GM12878 (cell line): ENCODE data around the gene MIA.

Experiments used
- CREB1 ChIP-seq: IDR thresholded peaks from 2 replicates; pipeline ENCODE4 v1.6.1; 2012; ENCODE audit warnings: low read depth, mild to moderate bottlenecking, inconsistent platforms
- CREM ChIP-seq: IDR thresholded peaks from 2 replicates; pipeline ENCODE4 v1.6.1; 2014; ENCODE audit warnings: antibody characterized with exemption, low read depth
- CTCF ChIP-seq, 3 experiments: IDR thresholded peaks in 2 of 3; conservative IDR thresholded peaks in 1 of 3; 2 replicates each; pipeline ENCODE4 v1.5.1; 2011; ENCODE audit warnings: low read depth in 3 of 3, low read length in 3 of 3, mild to moderate bottlenecking in 3 of 3, control low read depth in 2 of 3, moderate library complexity in 2 of 3, inconsistent platforms in 1 of 3, mixed read lengths in 1 of 3; ENCODE audit not compliant: control insufficient read depth in 2 of 3, insufficient read depth in 1 of 3; ENCODE audit errors: extremely low read depth in 1 of 3
- EP300 ChIP-seq, 2 experiments: fragments of 150-350 bp in 1 of 2; IDR thresholded peaks; 2 replicates each; pipeline ENCODE4 v1.6.1; 2011 to 2012; ENCODE audit warnings: low read depth in 2 of 2, low read length in 2 of 2, borderline replicate concordance in 1 of 2, improper control_type of control experiment in 1 of 2, inconsistent platforms in 1 of 2; ENCODE audit not compliant: control insufficient read depth in 1 of 2
- EZH2 ChIP-seq: IDR thresholded peaks from 2 replicates; pipeline ENCODE4 v1.6.1; 2012; ENCODE audit warnings: low read depth, mild to moderate bottlenecking, control low read depth, inconsistent platforms, low read length, borderline replicate concordance; ENCODE audit not compliant: control insufficient read depth
- FOXM1 ChIP-seq: IDR thresholded peaks from 2 replicates; pipeline ENCODE4 v1.6.1; 2012; ENCODE audit warnings: low read depth, mild to moderate bottlenecking, inconsistent platforms, low read length, moderate library complexity
- JUNB ChIP-seq: IDR thresholded peaks from 2 replicates; pipeline ENCODE4 v1.6.1; 2016; ENCODE audit warnings: antibody characterized with exemption, mild to moderate bottlenecking
- MXI1 ChIP-seq: fragments of 150-350 bp; IDR thresholded peaks from 2 replicates; pipeline ENCODE4 v1.6.1; 2011; ENCODE audit warnings: low read depth, mild to moderate bottlenecking, inconsistent platforms, low read length, improper control_type of control experiment
- NRF1 ChIP-seq: conservative IDR thresholded peaks from 2 replicates; pipeline ENCODE4 v1.6.1; 2011; ENCODE audit warnings: mild to moderate bottlenecking, low read depth, low read length, improper control_type of control experiment
- POLR2A ChIP-seq: IDR thresholded peaks from 2 replicates; pipeline ENCODE4 v1.6.1; 2011; ENCODE audit warnings: low read depth, mild to moderate bottlenecking, low read length
- SREBF2 ChIP-seq: IDR thresholded peaks from 2 replicates; pipeline ENCODE4 v1.6.1; 2012; ENCODE audit warnings: mild to moderate bottlenecking, low read length
- YY1 ChIP-seq: IDR thresholded peaks from 2 replicates; pipeline ENCODE4 v1.6.1; 2011; ENCODE audit warnings: low read depth, mild to moderate bottlenecking, low read length

DNA sequence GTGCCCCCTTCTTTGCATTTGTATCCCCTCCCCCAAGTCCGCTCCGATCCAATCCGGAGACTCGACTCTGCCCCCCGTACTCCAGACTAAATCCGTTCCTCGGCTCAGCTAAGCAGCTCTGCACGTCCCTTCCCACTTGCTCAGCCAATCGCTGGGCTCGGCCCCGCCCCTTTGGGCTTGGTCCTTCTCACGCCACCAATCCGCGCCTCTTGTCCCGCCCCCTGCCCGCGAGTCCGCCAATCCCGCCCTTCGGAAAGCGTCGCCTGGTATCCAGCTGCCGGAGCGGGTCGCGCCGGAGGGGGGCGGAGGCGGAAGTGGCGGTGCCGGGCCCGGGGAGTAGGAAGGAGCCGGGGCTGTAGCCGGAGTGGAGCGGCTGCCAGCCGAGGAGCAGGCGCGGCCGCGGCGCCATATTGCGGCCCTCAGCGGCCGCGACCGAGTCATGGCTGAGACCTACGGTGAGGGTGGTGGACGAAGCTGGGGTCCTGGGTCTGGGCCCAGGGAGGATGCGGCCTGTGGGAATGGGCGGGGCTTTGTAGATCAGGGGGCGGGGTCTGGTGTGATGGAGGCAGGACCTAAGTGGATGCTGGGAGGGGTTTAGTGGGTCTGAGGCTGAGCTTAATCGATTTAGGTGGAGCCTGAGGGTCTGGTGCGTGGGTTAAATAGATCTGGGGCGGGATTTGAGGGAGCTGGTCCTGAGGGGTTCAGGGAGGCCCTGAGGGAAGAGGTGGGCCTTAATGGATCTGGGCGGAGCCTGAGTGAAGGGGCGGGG, 2.8 kb downstream of the MIA start, which contains the start of gene RAB4B:
- TF ChIP-seq CTCF (IDR thresholded peaks at IDR 0.05 in 2 of 3, conservative IDR thresholded peaks at IDR 0.05 in 1 of 3; ENCODE audit: control insufficient read depth in 2 of 3, extremely low read depth in 1 of 3, insufficient read depth in 1 of 3, low read depth in 3 of 3, low read length in 3 of 3), result no peak
- TF ChIP-seq NRF1, result no peak
- no peak for TF ChIP-seq FOXM1
- TF ChIP-seq SREBF2, result peak; percentile 49; the same call in 1 of the 2 replicates
- peak in 1 of 2 experiments; percentile 18; a peak in 1 of 4 replicates for TF ChIP-seq EP300 (IDR thresholded peaks at IDR 0.05; ENCODE audit: borderline replicate concordance in 1 of 2, control insufficient read depth in 1 of 2, low read depth in 2 of 2, low read length in 2 of 2)
- TF ChIP-seq EZH2, result no peak
- TF ChIP-seq MXI1, result peak; percentile 62; the same call in 1 of the 2 replicates
- peak; percentile 42 for TF ChIP-seq CREB1
- peak; percentile 7; the same call in 1 of the 2 replicates for TF ChIP-seq CREM
- no peak for TF ChIP-seq JUNB
- peak; percentile 95 for TF ChIP-seq POLR2A
- TF ChIP-seq YY1, result peak; percentile 92
